Nucleus accumbens (tissue), 56 donors: ENCODE data around the gene FGFR2.
"Not testable (repeated sequence)": the region's sequence is repeated elsewhere in the genome, so short reads cannot be mapped to it uniquely, and the experiment has no call there.

Experiments
- DNase-seq, 56 donors: peaks; one replicate each; lab custom pipeline; 2025; lab: John Stamatoyannopoulos, UW

Gene FGFR2

DNA sequence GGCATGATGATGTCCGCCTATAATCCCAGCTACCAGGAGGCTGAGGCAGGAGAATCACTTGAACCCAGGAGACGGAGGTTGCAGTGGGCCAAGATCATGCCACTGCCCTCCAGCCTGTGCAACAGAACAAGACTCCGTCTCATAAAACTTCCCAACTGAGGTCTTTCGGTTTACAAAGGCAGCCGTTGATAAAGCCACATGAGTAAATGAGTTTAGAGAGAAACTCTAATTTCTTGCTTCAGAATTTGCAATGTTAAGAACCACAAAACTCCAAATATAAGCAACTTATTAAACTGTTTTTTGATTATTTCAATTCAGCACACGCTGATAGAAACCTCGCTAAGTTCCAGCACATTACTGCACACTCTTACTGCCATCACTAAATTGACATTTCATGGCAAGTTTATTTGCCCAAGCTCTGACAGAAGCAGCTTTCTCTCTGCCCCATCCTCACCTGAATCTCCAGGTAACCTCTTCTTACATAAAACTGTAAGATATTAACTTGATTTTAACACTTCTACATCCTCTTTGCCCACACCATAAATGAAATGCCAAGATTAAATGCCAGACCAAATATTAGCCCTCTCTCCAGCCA is 67.7 kb downstream of the FGFR2 start:
- no peak for DNase-seq

- DNase-seq, result peak in 4 of 56 donors; percentile 21 to 36 (median 26)
These were observed 70.6 kb downstream of the FGFR2 start for GRCh38 chr10:121527690-121528089.

- peak in 1 of 56 donors; percentile 64 for DNase-seq
These were observed 71.4 kb downstream of the FGFR2 start for GRCh38 chr10:121526801-121527221.

GRCh38 chr10:121526135-121526790 is 72.0 kb downstream of the FGFR2 start:
- DNase-seq, result peak in 14 of 56 donors; percentile 18 to 81 (median 46)

DNA sequence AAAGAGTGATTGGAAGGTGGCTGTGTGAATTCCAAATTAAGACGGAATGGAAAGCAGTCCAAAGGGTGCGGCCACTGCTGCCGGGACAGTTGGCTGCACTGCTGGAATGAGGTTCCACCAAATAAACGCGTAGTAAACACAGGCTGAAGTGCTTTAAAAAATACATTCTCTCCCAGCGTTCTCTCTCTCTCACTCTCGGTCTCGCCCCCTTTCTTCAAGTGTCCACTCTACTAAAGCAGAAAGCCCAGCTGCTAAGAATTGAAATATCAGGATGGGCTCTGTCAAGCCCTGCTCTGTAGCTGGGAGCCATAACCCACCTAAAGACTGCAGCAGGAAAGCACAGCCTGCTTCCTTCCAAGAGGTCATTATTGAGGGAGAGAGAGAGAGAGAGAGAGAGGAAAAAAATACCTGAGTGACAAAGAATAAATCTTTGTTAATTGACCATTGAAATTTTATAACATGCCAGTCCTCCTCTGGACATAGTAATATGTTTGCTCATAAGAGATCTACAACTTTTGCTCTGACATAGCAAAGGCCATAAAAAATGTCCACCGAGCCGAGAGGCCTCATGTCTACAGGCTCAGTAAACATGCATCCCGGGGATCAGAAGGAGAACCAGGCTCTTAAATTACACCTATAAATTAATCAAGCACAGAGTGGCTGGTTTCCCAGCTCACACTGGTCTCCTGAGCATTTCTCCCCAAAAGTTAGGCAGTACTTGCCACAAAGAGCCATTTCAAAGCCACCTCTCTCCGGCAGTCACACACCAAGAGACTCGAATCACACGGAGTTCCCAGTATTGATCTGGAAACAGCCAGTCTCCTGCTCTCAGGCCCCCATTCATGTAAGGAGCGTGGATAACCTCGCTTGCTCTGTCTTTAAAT is 72.8 kb downstream of the FGFR2 start:
- peak in 17 of 56 donors; percentile 17 to 81 (median 35) for DNase-seq

- DNase-seq, result peak in 13 of 56 donors; percentile 11 to 60 (median 31)
These were observed 74.0 kb downstream of the FGFR2 start for GRCh38 chr10:121524157-121524817.

GRCh38 chr10:121522831-121523230 is 75.4 kb downstream of the FGFR2 start:
- DNase-seq, result no peak

- DNase-seq, result no peak
These were observed 76.3 kb downstream of the FGFR2 start for GRCh38 chr10:121521794-121522556.

DNA sequence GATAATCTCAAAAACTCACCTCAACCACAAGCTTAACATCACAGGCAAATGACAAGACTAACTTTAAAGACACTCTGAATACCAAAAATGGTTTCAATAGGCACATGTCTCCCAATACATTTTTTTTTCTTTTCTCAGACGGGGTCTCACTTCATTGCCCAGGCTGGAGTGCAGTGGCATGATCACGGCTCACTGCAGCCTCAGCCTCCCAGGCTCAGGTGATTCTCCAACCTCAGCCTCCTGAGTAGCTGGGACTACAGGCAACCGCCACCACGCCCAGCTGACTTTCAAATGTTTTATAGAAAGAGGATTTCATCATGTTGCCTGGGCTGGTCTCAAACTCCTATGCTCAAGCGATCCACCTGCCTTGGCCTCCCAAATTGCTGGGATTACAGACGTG is 77.7 kb downstream of the FGFR2 start:
- DNase-seq, result not testable (repeated sequence)

- DNase-seq, result peak in 1 of 56 donors; percentile 24
These were observed 78.2 kb downstream of the FGFR2 start for GRCh38 chr10:121519901-121520493.

DNA sequence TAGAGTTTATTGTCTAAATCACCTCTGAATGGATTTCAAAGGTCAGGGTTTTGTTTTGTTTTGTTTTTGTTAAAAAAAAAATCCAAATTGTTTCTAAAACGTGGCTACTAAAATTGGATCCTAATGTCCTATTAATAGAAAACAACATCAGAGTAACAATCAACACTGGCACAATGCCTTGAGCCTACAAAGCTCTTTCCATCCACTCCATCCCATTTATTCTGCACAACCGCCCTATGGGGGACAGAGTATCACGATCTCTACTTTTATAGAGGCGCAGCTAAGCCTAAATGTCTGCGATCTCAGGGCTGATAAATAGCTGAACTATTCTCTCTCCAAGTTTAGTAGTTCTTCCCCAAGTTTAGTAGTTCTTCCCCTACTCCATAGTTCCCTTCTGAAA is 78.8 kb downstream of the FGFR2 start:
- DNase-seq, result no peak

DNA sequence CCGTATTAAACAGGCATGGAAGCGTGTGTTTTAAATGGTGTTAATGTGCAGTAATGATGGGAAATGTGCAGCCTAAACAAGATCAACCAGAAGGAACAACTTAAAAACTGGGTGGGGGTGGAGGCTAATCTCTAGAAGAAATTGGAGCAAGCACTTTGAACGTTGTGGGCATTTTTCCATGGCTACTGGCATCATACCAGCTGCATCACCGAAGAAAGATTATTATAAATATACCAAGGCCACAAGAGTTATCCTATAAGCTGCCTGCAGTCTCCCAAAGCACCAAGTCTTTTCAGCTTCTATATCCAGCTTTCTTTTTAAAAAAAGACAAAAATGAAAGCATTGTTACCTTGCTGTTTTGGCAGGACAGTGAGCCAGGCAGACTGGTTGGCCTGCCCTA is 79.9 kb downstream of the FGFR2 start:
- no peak for DNase-seq

- no peak for DNase-seq
These were observed 82.0 kb downstream of the FGFR2 start for GRCh38 chr10:121516093-121516865.

GRCh38 chr10:121514141-121514865 is 83.9 kb downstream of the FGFR2 start:
- DNase-seq, result no peak

- DNase-seq, result no peak
These were observed 86.3 kb downstream of the FGFR2 start for GRCh38 chr10:121511943-121512342.

- DNase-seq, result no peak
These were observed 86.8 kb downstream of the FGFR2 start for GRCh38 chr10:121511460-121511859.

DNA sequence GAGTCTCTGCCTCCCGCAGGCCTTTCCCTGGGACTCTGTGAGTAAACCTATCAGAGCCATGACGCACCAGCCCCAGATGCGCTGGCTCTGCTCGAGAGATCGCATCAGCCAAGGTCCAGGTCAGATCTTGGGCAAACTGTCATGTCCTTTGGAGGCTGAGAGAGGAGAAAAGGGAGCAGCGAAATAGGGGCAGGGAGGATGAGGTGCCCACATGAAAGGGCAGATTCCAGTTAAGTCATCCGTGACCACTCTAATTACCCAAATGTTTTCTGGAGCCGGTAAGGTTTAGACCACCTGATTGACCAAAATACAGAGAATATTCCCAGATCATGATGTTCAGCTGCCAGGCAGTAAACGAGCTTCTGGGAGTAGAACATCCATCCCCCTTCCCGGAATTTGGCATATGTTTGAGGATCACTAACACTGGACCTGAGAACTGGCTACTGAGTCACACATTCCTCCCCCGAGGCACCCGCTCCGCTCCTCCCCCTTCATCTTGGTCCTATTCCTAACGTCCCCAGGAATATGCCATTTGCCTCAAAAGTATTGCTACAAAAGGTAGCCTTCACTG is 88.0 kb downstream of the FGFR2 start:
- DNase-seq, result no peak

- DNase-seq, result no peak
These were observed 88.4 kb downstream of the FGFR2 start for GRCh38 chr10:121509796-121510195.
